B cell (primary cell): Measurements from ENCODE around the gene NCS1.

ENCODE experiments used
- EZH2 ChIP-seq: IDR thresholded peaks from 2 replicates; pipeline ENCODE4 v1.6.1; 2012; ENCODE audit warnings: borderline replicate concordance, low read depth, mild to moderate bottlenecking, moderate library complexity, low read length; ENCODE audit not compliant: insufficient read depth, poor library complexity, severe bottlenecking
- TF ChIP-seq, protein P1 (sequence below): fragments of 200-600 bp; IDR thresholded peaks from one replicate; pipeline ENCODE4 v1.8.0; 2022; ENCODE audit warnings: antibody characterized with exemption, mild to moderate bottlenecking

DNA sequence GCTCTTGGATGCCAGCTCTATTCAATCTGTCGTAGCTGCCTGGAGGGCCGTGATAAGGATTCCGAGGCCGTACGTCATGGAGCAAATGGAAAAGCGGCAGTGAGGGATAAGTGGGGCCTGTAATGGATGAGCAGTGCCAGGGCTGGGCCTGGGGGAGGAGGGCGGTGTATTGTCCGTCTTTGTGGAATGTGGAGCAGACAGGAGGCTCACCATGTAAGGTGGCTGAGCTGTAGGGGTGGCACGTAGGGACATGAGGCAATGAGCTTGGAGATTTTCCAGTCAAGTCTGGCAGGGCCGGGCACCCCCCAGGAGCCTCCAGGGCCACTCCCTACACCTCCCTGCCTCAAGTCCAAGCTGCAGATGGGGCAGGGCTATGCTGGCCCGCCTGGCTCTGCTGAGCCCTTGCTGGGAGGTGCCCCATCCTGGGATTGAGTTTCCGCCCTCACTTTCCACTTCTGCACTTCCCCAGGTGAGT lies 29.2 kb downstream of the NCS1 start:
- TF ChIP-seq, protein P1, sequence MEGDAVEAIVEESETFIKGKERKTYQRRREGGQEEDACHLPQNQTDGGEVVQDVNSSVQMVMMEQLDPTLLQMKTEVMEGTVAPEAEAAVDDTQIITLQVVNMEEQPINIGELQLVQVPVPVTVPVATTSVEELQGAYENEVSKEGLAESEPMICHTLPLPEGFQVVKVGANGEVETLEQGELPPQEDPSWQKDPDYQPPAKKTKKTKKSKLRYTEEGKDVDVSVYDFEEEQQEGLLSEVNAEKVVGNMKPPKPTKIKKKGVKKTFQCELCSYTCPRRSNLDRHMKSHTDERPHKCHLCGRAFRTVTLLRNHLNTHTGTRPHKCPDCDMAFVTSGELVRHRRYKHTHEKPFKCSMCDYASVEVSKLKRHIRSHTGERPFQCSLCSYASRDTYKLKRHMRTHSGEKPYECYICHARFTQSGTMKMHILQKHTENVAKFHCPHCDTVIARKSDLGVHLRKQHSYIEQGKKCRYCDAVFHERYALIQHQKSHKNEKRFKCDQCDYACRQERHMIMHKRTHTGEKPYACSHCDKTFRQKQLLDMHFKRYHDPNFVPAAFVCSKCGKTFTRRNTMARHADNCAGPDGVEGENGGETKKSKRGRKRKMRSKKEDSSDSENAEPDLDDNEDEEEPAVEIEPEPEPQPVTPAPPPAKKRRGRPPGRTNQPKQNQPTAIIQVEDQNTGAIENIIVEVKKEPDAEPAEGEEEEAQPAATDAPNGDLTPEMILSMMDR, result no peak
- no peak for TF ChIP-seq EZH2
